Astrocyte of the cerebellum (primary cell): Measurements from ENCODE around the gene ROR2.

Experiments
- DNase-seq: peaks from one replicate; pipeline ENCODE4 v3.0.0-alpha.2; 2011; ENCODE audit warnings: low read depth
- H3K4me3 ChIP-seq: 2 replicates; pipeline ENCODE4 v1.5.1; 2011; ENCODE audit warnings: mild to moderate bottlenecking, low read depth, low read length, moderate library complexity
- in situ Hi-C: cut with HindIII; loops from 2 replicates; pipeline ENCODE4 v1.10.0; 2017; ENCODE audit warnings: low sequenced_read_pairs
- TF ChIP-seq, protein P1 (sequence below): IDR thresholded peaks from 2 replicates; pipeline ENCODE4 v1.5.1; 2012; ENCODE audit warnings: low read length, low read depth, moderate library complexity, mild to moderate bottlenecking; ENCODE audit errors: missing control alignments

Gene ROR2

DNA sequence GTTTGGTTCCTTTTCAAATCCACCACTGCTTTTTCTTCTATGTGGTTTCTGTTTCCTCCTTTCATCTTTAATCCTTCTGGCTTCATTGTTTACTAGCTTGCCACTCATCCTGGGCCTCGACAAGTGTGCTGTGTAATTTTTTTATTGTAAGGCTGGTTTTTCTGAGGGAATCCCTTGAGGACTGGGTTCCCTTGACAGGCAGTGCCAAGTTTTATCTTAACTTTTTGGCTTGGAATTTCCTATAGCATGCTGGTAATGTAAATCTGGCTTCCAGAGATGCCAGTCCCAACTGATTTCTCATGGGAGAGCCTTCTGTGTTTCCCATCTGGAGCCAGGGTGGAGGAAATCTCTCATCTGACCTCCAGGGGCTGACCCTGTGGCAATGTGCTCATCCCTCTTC is 184.7 kb downstream of the ROR2 start:
- TF ChIP-seq, protein P1, sequence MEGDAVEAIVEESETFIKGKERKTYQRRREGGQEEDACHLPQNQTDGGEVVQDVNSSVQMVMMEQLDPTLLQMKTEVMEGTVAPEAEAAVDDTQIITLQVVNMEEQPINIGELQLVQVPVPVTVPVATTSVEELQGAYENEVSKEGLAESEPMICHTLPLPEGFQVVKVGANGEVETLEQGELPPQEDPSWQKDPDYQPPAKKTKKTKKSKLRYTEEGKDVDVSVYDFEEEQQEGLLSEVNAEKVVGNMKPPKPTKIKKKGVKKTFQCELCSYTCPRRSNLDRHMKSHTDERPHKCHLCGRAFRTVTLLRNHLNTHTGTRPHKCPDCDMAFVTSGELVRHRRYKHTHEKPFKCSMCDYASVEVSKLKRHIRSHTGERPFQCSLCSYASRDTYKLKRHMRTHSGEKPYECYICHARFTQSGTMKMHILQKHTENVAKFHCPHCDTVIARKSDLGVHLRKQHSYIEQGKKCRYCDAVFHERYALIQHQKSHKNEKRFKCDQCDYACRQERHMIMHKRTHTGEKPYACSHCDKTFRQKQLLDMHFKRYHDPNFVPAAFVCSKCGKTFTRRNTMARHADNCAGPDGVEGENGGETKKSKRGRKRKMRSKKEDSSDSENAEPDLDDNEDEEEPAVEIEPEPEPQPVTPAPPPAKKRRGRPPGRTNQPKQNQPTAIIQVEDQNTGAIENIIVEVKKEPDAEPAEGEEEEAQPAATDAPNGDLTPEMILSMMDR, result no peak
- no peak overlapping the region for H3K4me3 ChIP-seq
- no peak for DNase-seq
- in situ Hi-C loops, result no loop called here

DNA sequence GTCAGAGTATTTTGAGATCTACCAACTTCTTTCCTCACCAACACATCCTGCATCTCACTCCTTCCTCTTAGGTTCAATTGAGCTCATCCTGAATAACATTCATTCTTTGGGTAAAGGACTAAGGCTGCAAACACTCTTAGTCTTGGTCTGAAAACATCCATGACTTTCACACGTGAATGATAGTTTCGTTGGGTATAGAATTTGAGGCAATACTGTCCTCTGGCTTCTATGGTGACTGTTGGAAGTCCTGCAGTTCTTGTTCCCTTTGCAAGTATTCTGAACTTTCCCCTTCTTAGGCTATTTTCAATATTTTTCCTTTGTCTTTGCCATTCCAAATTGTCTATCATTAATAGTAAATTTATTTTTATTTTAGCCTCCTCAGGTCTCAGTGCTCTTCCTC is 185.4 kb downstream of the ROR2 start:
- TF ChIP-seq, protein P1, result no peak
- H3K4me3 ChIP-seq, result no peak overlapping the region
- in situ Hi-C loops, result no loop called here
- DNase-seq, result no peak

DNA sequence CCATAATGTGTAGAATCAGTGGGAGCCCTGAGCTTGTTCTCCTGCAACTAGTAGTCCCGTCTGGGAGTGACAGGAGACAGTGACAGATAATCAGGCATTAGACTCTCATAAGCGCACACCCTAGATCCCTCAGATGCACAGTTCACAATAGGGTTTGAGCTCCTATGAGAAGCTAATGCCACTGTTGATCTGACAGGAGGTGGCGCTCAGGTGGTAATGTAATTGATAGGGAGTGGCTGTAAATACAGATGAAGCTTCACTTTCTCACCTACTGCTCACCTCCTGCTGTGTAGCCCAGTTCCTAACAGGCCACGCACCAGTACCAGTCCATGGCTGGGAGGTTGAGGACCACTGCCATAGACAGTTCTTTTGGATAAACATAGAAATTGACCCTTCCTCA is 188.7 kb downstream of the ROR2 start:
- in situ Hi-C loops, result no loop called here
- TF ChIP-seq, protein P1, result no peak
- DNase-seq, result no peak

DNA sequence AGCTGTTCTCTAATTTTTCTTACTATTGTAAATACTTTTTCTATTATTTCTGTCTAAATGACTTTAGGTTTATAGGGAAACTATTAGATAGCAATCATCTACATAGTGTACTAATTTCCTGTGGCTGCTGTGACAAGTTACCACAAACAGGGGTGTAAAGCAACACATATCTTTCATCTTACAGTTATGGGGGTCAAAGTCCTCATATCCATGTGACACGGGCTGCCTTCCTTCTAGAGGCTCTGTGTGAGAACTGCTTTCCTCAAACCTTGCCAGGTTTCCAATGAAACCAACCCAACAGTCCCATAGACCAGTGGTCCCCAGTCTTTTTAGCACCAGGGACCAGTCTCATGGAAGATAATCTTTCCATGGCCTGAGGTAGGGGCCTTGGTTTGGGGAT is 189.1 kb downstream of the ROR2 start:
- TF ChIP-seq, protein P1, result no peak
- in situ Hi-C loops, result no loop called here
- no peak overlapping the region for H3K4me3 ChIP-seq
- no peak for DNase-seq

More for the DNA sequence above, 188.7 kb downstream of the ROR2 start:
- H3K4me3 ChIP-seq, result no peak overlapping the region

DNA sequence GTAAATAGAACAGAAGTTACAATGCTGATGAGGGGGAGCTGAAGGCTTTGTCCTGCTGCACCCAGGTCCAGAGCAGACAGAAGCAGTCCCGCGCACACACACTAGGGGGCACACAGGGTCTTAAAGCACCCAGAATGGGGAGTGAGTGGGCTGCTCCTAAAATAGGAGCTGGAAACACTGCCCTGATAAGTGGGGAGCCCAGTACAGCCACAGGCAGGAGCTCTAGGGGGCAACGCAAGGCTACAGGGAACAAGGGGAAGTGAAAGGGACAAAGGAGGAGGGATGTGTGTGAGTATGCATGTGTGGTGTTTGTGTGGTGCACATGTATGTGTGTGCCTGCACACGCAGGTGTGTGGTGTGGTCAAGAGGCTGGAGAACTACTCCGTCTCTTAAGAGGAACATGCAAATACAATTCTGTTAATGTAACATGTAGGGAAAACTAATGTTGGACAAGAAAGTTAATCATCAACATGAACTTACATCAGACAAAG is 191.5 kb downstream of the ROR2 start:
- TF ChIP-seq, protein P1, result peak; percentile 84
- H3K4me3 ChIP-seq, result no peak overlapping the region
- in situ Hi-C loops, result no loop called here
- no peak for DNase-seq

DNA sequence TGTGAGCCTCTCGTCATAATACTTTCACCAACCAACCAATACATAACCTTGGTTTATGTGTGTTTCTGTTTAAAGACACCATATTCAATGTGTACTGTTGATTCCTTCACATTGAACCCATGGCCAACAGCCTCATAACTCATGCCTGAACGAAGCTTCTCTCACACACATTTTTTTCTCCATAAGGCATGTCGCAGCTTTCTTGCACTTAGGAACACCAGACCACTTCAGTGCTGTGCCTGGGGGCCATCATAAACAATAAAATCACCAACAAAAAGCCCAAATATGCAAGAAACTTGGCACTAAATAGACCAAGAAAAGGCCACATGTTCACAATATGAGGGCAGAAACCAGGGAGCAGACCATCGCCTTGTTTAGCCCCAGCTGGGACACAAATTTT is 192.2 kb downstream of the ROR2 start:
- H3K4me3 ChIP-seq, result no peak overlapping the region
- DNase-seq, result no peak
- in situ Hi-C loops, result no loop called here
- TF ChIP-seq, protein P1, result no peak

DNA sequence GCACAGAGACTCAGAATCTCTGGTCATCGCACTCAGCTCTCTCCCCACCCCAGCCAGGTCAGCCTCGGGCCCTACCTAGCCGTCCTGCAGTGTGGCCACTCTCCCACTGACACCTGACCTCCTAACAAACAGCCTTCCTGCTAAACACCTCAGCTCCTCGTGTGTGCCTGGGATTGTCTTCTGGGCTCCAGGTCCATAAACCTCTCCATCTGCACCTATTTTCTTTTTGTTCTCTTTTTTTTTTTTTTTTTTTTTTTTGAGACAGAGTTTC is 193.6 kb downstream of the ROR2 start:
- no peak overlapping the region for H3K4me3 ChIP-seq
- no peak for DNase-seq
- TF ChIP-seq, protein P1, result no peak
- in situ Hi-C loops, result no loop called here
